Hepatocyte (in vitro differentiated cells): Measurements from ENCODE around the gene LONP1. TPM values are rescaled to one million over a fixed set of nuclear protein-coding genes. Genes with fewer than 3 reads are reported as not detected.

ENCODE experiments used
- DNase-seq: peaks from one replicate; pipeline ENCODE4 v3.0.0-alpha.2; 2016; ENCODE audit warnings: low spot score
- H2AFZ ChIP-seq: fragments of 200-600 bp; sonication (generic); 2 replicates; pipeline ENCODE4 v1.6.0; 2016; ENCODE audit warnings: antibody characterized with exemption, mild to moderate bottlenecking
- H3K27ac ChIP-seq: fragments of 200-600 bp; sonication (generic); 2 replicates; pipeline ENCODE4 v1.5.1; 2016; ENCODE audit warnings: mild to moderate bottlenecking
- H3K27me3 ChIP-seq: fragments of 200-600 bp; sonication (generic); 2 replicates; pipeline ENCODE4 v1.6.1; 2016
- H3K36me3 ChIP-seq: fragments of 200-600 bp; sonication (generic); replicated peaks from 2 replicates; pipeline ENCODE4 v1.5.1; 2016; ENCODE audit warnings: low read depth; ENCODE audit not compliant: insufficient read depth
- H3K4me1 ChIP-seq: fragments of 200-600 bp; sonication (generic); 2 replicates; pipeline ENCODE4 v1.5.1; 2016; ENCODE audit warnings: mild to moderate bottlenecking, moderate library complexity; ENCODE audit not compliant: insufficient read depth
- H3K4me2 ChIP-seq: fragments of 200-600 bp; sonication (generic); 2 replicates; pipeline ENCODE4 v1.6.0; 2016
- H3K4me3 ChIP-seq: fragments of 200-600 bp; sonication (generic); 2 replicates; pipeline ENCODE4 v1.5.1; 2016; ENCODE audit warnings: mild to moderate bottlenecking
- H3K79me2 ChIP-seq: fragments of 200-600 bp; sonication (generic); 2 replicates; pipeline ENCODE4 v1.6.0; 2017; ENCODE audit warnings: mild to moderate bottlenecking
- H3K9me2 ChIP-seq: fragments of 200-600 bp; sonication (generic); replicated peaks from 2 replicates; pipeline ENCODE4 v1.6.0; 2017; ENCODE audit warnings: mild to moderate bottlenecking; ENCODE audit not compliant: insufficient read depth
- H3K9me3 ChIP-seq: fragments of 200-600 bp; sonication (generic); 2 replicates; pipeline ENCODE4 v1.5.1; 2016; ENCODE audit warnings: low read depth, mild to moderate bottlenecking
- H4K20me1 ChIP-seq: fragments of 200-600 bp; sonication (generic); 2 replicates; pipeline ENCODE4 v1.6.0; 2016; ENCODE audit warnings: mild to moderate bottlenecking; ENCODE audit not compliant: insufficient read depth, poor library complexity, severe bottlenecking
- EZH2 ChIP-seq: fragments of 200-600 bp; sonication (generic); IDR thresholded peaks from 2 replicates; pipeline ENCODE4 v1.6.1; 2016; ENCODE audit warnings: antibody characterized with exemption, mild to moderate bottlenecking, borderline replicate concordance
- EZH2phosphoT487 ChIP-seq: fragments of 200-600 bp; sonication (generic); IDR thresholded peaks from one replicate; pipeline ENCODE4 v1.6.1; 2018; ENCODE audit warnings: antibody characterized with exemption, mild to moderate bottlenecking, low read depth, moderate library complexity; ENCODE audit not compliant: unreplicated experiment, severe bottlenecking
- WGBS: methylation state at CpG from one replicate; pipeline ENCODE4 v1.1.6; 2016; ENCODE audit warnings: low lambda C conversion rate; ENCODE audit errors: missing lambda C conversion rate; 5-methylcytosine and 5-hydroxymethylcytosine counted together
- polyA plus RNA-seq: library from polyadenylated mRNA; unstranded; fragments of >200 nt; fragmentation: Nextera tagmentation; extraction: Ambion mirVana; gene quantifications from 2 replicates; pipeline ENCODE4 v1.2.1, GENCODE V29; 2016
- total RNA-seq: library from RNA; depleted of rRNA; stranded (reverse); fragments of >200 nt; gene quantifications from 2 replicates; pipeline ENCODE4 v1.2.3, GENCODE V29; 2014
- TF ChIP-seq, protein P1 (sequence below): fragments of 200-600 bp; sonication (generic); IDR thresholded peaks from 2 replicates; pipeline ENCODE4 v1.5.1; 2016; ENCODE audit warnings: antibody characterized with exemption, mild to moderate bottlenecking; ENCODE audit not compliant: poor library complexity

Gene LONP1
- total and polyA plus RNA-seq, 2 experiments from 2014 or later = 63.0 to 79.2 TPM

DNA sequence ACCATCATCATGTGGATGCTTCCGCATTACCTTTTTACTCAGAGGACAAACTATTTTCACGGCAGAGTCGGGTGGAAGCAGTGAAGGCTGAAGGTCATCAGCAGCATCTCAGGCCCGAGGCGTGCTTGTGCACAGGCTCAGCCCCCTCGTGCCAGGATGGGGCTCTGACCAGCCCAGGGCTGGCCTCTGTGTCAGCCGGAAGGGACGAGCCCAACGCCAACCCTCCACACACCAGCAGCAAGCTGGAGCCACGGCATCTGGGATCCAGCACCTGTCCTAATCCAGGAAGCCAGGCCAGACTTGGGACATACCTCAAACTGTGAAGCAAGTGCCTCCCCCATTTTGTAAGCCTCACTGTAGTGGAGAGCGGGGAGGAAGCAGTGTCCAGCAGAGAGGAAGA lies 50.7 kb downstream of the LONP1 start:
- Histone ChIP-seq H3K79me2 (no peaks in the 10 kb centered on the region), H2AFZ (no peak overlapping the region), H3K9me2 (no peaks in the 10 kb centered on the region), H3K4me1 (no peaks in the 10 kb centered on the region), H3K27ac (no peak overlapping the region), H3K4me2 (no peak overlapping the region), H3K9me3 (no peaks in the 10 kb centered on the region), H3K4me3 (no peak overlapping the region), H3K36me3 (no peaks in the 10 kb centered on the region), H4K20me1 (no peaks in the 10 kb centered on the region), H3K27me3 (no peaks in the 10 kb centered on the region)
- 87% methylated on average over 11 of the region's 11 CpGs for WGBS
- no peak for DNase-seq
- TF ChIP-seq, protein P1, sequence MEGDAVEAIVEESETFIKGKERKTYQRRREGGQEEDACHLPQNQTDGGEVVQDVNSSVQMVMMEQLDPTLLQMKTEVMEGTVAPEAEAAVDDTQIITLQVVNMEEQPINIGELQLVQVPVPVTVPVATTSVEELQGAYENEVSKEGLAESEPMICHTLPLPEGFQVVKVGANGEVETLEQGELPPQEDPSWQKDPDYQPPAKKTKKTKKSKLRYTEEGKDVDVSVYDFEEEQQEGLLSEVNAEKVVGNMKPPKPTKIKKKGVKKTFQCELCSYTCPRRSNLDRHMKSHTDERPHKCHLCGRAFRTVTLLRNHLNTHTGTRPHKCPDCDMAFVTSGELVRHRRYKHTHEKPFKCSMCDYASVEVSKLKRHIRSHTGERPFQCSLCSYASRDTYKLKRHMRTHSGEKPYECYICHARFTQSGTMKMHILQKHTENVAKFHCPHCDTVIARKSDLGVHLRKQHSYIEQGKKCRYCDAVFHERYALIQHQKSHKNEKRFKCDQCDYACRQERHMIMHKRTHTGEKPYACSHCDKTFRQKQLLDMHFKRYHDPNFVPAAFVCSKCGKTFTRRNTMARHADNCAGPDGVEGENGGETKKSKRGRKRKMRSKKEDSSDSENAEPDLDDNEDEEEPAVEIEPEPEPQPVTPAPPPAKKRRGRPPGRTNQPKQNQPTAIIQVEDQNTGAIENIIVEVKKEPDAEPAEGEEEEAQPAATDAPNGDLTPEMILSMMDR = no peak
- TF ChIP-seq EZH2phosphoT487 (no peak), EZH2 (no peak)

DNA sequence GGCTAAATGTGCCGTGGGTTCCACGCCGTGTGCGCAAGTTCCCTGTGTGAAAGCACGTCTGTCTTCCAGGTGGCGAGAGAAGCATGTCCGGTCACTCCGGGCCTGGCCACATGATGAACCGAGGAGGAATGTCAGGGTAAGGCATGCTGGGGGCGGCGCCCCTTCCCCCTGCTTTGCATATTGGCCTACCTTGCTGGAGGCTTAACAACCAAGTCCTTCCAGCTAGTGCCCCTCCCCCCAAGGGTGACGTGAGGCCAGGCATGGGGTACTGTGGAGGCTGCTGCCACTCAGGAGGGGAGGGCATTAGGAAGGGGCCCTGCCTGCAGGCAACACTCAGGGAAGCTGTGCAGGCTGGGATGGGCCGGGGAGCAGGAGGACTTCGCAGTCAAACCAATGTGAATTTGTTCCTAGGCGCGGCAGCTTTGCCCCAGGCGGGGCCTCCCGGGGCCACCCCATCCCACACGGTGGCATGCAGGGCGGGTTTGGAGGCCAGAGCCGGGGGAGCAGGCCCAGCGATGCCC lies 52.1 kb downstream of the LONP1 start:
- Histone ChIP-seq H2AFZ (no peak overlapping the region), H3K9me3 (no peaks in the 10 kb centered on the region), H3K27ac (no peak overlapping the region), H3K27me3 (no peaks in the 10 kb centered on the region), H4K20me1 (no peaks in the 10 kb centered on the region), H3K36me3 (no peaks in the 10 kb centered on the region), H3K4me1 (no peaks in the 10 kb centered on the region), H3K4me2 (no peak overlapping the region), H3K9me2 (no peaks in the 10 kb centered on the region), H3K79me2 (no peaks in the 10 kb centered on the region), H3K4me3 (no peak overlapping the region)
- 81% methylated on average over 22 of the region's 22 CpGs for WGBS
- TF ChIP-seq, protein P1 = no peak
- no peak for TF ChIP-seq EZH2
- TF ChIP-seq EZH2phosphoT487 = no peak
- peak; percentile 44 for DNase-seq

DNA sequence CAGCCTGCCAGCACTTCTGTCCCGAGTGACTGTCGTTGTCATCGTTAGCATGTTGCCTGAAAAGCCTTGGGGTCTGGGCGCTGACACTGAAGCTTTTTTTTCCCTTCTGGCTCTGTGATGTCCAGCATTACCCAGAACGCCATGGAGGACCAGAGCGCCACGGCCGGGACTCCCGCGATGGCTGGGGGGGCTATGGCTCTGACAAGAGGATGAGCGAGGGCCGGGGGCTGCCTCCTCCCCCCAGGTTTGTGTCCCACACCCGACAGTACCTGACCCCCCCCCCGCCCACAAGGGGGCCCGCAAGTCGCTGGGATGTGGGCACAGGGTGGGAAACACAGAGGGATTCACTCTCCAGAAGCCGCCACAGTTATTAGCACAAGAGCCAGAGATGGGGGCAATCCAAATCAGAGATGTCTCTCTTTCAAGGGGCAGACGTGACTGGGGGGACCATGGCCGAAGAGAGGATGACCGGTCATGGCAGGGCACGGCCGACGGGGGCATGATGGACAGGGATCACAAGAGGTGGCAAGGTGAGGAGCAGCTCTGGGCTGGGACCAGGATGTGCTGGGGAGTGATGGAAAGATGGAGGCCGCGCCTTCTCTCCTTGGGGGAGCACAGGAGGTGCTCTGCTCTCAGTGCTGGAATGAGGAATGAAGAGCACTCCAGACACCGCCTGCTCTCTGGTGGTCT lies 52.9 kb downstream of the LONP1 start:
- no peak for TF ChIP-seq EZH2phosphoT487
- TF ChIP-seq, protein P1 = no peak
- TF ChIP-seq EZH2 = no peak
- H3K9me2 ChIP-seq = no peaks in the 10 kb centered on the region
- no peaks in the 10 kb centered on the region for H4K20me1 ChIP-seq
- 94% methylated on average over 20 of the region's 26 CpGs for WGBS
- H3K4me3 ChIP-seq = no peak overlapping the region
- H3K27me3 ChIP-seq = no peaks in the 10 kb centered on the region
- H3K4me2 ChIP-seq = no peak overlapping the region
- H3K79me2 ChIP-seq = no peaks in the 10 kb centered on the region
- no peak overlapping the region for H2AFZ ChIP-seq
- H3K4me1 ChIP-seq = no peaks in the 10 kb centered on the region
- H3K36me3 ChIP-seq = no peaks in the 10 kb centered on the region
- DNase-seq = no peak
- H3K27ac ChIP-seq = no peak overlapping the region
- H3K9me3 ChIP-seq = no peaks in the 10 kb centered on the region
